GM12872 (cell line): ENCODE results near the gene STMND1.

Experiments used
- TF ChIP-seq, protein P1 (sequence below): IDR thresholded peaks from 3 replicates; pipeline ENCODE4 v1.5.1; 2011; ENCODE audit warnings: low read depth, mild to moderate bottlenecking, low read length, moderate library complexity; ENCODE audit not compliant: insufficient read depth

Gene STMND1

DNA sequence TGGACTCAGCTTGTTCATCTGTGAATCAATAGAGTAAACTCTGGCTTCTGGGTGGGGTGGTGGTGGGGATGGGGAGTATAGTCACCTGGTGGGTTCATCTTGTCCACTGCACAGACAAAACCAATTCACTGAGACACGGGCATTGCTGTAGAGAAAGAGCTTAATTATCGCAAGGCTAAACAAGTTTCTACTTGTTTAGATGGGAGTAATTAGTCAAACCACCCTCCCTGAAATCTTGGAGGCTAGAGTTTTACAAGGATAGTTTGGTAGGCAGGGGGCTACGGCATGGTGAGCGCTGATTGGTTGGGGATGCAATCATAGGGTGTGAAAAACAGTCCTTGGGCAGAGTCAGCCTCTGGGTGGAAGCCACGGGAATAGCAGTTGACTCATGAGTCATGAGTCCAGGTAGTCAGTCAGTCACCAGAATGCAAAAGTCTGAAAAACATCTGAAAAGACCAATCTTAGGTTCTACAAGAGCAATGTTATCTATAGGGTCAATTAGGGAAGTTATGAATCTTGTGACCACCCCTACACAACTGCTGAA, 77.8 kb downstream of the STMND1 start:
- TF ChIP-seq, protein P1, sequence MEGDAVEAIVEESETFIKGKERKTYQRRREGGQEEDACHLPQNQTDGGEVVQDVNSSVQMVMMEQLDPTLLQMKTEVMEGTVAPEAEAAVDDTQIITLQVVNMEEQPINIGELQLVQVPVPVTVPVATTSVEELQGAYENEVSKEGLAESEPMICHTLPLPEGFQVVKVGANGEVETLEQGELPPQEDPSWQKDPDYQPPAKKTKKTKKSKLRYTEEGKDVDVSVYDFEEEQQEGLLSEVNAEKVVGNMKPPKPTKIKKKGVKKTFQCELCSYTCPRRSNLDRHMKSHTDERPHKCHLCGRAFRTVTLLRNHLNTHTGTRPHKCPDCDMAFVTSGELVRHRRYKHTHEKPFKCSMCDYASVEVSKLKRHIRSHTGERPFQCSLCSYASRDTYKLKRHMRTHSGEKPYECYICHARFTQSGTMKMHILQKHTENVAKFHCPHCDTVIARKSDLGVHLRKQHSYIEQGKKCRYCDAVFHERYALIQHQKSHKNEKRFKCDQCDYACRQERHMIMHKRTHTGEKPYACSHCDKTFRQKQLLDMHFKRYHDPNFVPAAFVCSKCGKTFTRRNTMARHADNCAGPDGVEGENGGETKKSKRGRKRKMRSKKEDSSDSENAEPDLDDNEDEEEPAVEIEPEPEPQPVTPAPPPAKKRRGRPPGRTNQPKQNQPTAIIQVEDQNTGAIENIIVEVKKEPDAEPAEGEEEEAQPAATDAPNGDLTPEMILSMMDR, result no peak
